Esophagus squamous epithelium (tissue), 4 donors: Measurements from ENCODE around the gene CDC42SE1.
A peak's percentile ranks its signal among the peaks of the same experiment; 100 is the strongest.

Experiments used
- CTCF ChIP-seq, 6 experiments: fragments of 450-650 bp in 4 of 6; fragments of 200-600 bp in 2 of 6; sonication (generic) in 2 of 6; IDR thresholded peaks; one replicate each; pipeline ENCODE4 v1.5.1; 2016 to 2019; ENCODE audit warnings: antibody characterized with exemption in 6 of 6, mild to moderate bottlenecking in 4 of 6, moderate library complexity in 4 of 6
- POLR2A ChIP-seq, 4 donors: fragments of 450-650 bp; IDR thresholded peaks; one replicate each; pipeline ENCODE4 v1.6.1; 2017; ENCODE audit warnings: antibody characterized with exemption in 4 of 4, mild to moderate bottlenecking in 4 of 4, moderate library complexity in 3 of 4

DNA sequence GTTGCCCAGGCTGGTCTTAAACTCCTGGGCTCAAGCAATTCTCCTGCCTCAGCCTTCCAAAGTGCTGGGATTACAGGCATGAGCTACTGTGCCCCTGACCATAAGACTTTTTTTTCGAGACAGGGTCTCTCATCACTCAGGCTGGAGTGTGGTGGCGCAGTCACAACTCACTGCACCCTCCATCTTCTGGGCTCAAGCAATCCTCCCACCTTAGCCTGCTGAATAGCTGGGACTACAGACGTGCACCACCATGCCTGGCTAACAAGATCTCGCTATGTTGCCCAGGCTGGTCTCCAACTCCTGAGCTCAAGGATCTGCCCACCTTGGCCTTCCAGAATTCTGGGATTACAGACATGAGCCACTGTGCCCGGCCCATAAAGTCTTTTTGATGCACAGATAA is 10.0 kb downstream of the CDC42SE1 start:
- TF ChIP-seq CTCF (IDR thresholded peaks at IDR 0.05) (no peak), POLR2A (IDR thresholded peaks at IDR 0.05) (peak in 1 of 4 donors; percentile 5)
